Fibroblast of peridontal ligament (primary cell): ENCODE results near the gene MED8.
"Not testable (repeated sequence)": the region's sequence is repeated elsewhere in the genome, so short reads cannot be mapped to it uniquely, and the experiment has no call there.

Experiments
- DNase-seq: peaks from one replicate; pipeline ENCODE4 v3.0.0-alpha.2; 2010; ENCODE audit errors: extremely low read depth

MED8 gene

GRCh38 chr1:43383449-43383848, 6.2 kb downstream of the MED8 start:
- DNase-seq, result no peak

GRCh38 chr1:43382027-43382779, 7.4 kb downstream of the MED8 start:
- DNase-seq, result no peak

GRCh38 chr1:43381612-43382011, 8.0 kb downstream of the MED8 start:
- DNase-seq, result no peak

- no peak for DNase-seq
Observed at GRCh38 chr1:43379476-43379875, 10.1 kb downstream of the MED8 start.

GRCh38 chr1:43377831-43378230, 11.8 kb downstream of the MED8 start:
- no peak for DNase-seq

GRCh38 chr1:43376723-43377235, 12.8 kb downstream of the MED8 start:
- no peak for DNase-seq

GRCh38 chr1:43373066-43373940, 16.3 kb downstream of the MED8 start:
- DNase-seq, result peak; percentile 66

- DNase-seq, result no peak
Observed at GRCh38 chr1:43372172-43372571, 17.4 kb downstream of the MED8 start.

- DNase-seq, result no peak
Observed at GRCh38 chr1:43370564-43370963, 19.0 kb downstream of the MED8 start.

- DNase-seq, result not testable (repeated sequence)
Observed at GRCh38 chr1:43369779-43370178, 19.8 kb downstream of the MED8 start.

- DNase-seq, result no peak
Observed at GRCh38 chr1:43368646-43369020, 21.0 kb downstream of the MED8 start.

GRCh38 chr1:43367904-43368645, 21.5 kb downstream of the MED8 start, which contains the start of gene ELOVL1:
ELOVL1 (minus strand) TSS chr1:43368011; CDS start chr1:43365609, 2,402 bp downstream.
- peak; percentile 70 for DNase-seq

- no peak for DNase-seq
Observed at GRCh38 chr1:43367026-43367903, 22.3 kb downstream of the MED8 start.

GRCh38 chr1:43366601-43367025, 23.0 kb downstream of the MED8 start:
- no peak for DNase-seq

- DNase-seq, result no peak
Observed at GRCh38 chr1:43366179-43366578, 23.4 kb downstream of the MED8 start.

- DNase-seq, result no peak
Observed at GRCh38 chr1:43365678-43366077, 23.9 kb downstream of the MED8 start.

- DNase-seq, result no peak
Observed at GRCh38 chr1:43363935-43364525, 25.6 kb downstream of the MED8 start.

- no peak for DNase-seq
Observed at GRCh38 chr1:43363283-43363934, 26.2 kb downstream of the MED8 start.

- no peak for DNase-seq
Observed at GRCh38 chr1:43360616-43361015, 29.0 kb downstream of the MED8 start.

GRCh38 chr1:43359696-43360095, 29.9 kb downstream of the MED8 start:
- no peak for DNase-seq
